ENCODE data around the gene MACROH2A1. TPM values are rescaled to one million over a fixed set of nuclear protein-coding genes. Genes with fewer than 3 reads are reported as not detected.

The MACROH2A1 gene
- total RNA-seq, 1 donor from 2014 or later = 123 TPM

DNA sequence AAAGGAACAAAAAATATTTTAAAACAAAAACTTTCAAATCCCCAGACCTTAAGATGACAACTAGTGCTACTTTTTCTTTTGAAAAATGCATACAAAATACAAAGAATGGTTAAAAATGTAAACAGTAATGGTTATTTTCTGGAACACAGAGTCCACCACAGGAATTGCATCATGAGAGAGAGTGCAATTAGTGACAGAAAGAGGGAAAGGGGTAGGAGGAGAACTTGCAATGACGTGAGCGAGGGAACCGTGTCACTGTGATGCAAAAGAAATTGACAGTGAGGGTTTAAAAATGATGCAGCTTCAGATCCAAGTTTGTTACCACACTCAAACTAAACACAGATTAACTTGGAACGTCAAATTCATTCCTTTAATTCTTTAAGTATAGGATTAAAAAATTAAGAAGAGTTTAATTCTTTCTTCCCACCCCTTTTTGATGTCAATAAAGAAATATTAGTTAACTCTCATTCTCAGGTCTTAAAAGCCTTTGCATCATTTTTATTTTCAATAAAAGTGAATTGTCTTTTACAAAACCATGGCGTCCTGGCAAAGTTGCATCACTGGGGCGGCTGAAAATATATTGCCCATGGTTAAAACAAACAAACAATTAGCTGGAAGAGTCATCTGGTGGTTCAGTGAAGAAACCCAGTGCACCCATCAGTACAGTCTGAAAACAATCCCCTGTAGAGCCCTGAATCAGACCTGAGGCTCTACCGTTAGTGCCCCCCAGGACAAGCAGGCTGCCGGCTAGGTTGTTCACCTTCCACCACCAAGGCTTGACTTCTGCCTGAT is 39.5 kb downstream of the MACROH2A1 start:
- Mint-ChIP-seq H3K36me3 (ENCODE audit: unreplicated experiment) (peaks cover 16% of the 10 kb centered on the region), H3K9me3 (ENCODE audit: unreplicated experiment) (no peaks in the 10 kb centered on the region), H3K27me3 (ENCODE audit: unreplicated experiment) (no peaks in the 10 kb centered on the region), H3K4me3 (ENCODE audit: unreplicated experiment) (no peak overlapping the region), H3K4me1 (ENCODE audit: unreplicated experiment) (peaks cover 30% of the 10 kb centered on the region), H3K27ac (ENCODE audit: unreplicated experiment) (no peak overlapping the region)
- no peak for DNase-seq (ENCODE audit: extremely low spot score, unreplicated experiment)
- TF ChIP-seq, protein P1, sequence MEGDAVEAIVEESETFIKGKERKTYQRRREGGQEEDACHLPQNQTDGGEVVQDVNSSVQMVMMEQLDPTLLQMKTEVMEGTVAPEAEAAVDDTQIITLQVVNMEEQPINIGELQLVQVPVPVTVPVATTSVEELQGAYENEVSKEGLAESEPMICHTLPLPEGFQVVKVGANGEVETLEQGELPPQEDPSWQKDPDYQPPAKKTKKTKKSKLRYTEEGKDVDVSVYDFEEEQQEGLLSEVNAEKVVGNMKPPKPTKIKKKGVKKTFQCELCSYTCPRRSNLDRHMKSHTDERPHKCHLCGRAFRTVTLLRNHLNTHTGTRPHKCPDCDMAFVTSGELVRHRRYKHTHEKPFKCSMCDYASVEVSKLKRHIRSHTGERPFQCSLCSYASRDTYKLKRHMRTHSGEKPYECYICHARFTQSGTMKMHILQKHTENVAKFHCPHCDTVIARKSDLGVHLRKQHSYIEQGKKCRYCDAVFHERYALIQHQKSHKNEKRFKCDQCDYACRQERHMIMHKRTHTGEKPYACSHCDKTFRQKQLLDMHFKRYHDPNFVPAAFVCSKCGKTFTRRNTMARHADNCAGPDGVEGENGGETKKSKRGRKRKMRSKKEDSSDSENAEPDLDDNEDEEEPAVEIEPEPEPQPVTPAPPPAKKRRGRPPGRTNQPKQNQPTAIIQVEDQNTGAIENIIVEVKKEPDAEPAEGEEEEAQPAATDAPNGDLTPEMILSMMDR (IDR thresholded peaks at IDR 0.05) = no peak

- TF ChIP-seq, protein P1 (IDR thresholded peaks at IDR 0.05) = no peak
- Mint-ChIP-seq H3K36me3 (ENCODE audit: unreplicated experiment) (peaks cover 17% of the 10 kb centered on the region), H3K4me1 (ENCODE audit: unreplicated experiment) (peaks cover 40% of the 10 kb centered on the region), H3K4me3 (ENCODE audit: unreplicated experiment) (no peak overlapping the region), H3K27ac (ENCODE audit: unreplicated experiment) (peak overlapping the region; percentile 82), H3K9me3 (ENCODE audit: unreplicated experiment) (no peaks in the 10 kb centered on the region), H3K27me3 (ENCODE audit: unreplicated experiment) (no peaks in the 10 kb centered on the region)
- no peak for DNase-seq (ENCODE audit: extremely low spot score, unreplicated experiment)
Observed at GRCh38 chr5:135357685-135358084, 41.3 kb downstream of the MACROH2A1 start.

DNA sequence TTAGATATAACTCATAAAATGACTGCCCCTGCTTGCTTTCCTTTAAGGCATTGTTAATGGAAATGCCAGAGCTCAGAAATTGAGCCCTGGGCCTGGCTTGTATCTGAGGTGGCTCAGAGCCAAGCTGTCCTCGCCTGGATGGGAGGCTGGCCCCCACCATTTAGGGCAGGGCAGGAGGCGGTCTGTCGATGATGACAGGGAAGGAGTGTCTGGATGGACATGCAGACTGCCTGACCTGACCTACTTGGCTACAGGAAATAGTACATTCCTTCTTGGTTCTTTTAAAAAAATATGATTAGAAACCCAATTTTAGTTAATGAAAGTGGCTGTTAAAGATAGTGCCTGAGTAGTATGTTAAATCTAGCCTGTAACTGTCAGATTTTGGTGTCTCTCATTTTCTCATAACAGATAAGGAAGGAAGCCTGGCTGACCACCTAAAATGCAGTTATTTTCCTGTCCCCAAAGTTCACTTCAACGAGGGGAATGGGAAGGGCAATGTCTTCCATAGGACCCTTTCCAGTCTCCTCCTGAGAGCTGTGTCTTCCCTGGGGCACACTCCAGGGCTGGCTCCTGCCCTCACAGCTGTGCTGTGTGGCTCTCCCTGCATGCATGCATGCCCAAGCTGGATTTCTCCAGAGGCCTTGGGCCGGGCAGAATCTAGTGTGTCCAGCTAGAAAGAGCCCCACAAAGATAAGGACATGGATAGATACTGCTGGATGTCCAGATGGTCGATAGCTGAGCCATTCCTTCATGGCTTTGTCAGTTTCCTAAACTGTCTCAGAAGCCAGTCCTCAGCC is 42.3 kb downstream of the MACROH2A1 start:
- DNase-seq (ENCODE audit: extremely low spot score, unreplicated experiment) = no peak
- H3K4me3 Mint-ChIP-seq (ENCODE audit: unreplicated experiment) = no peak overlapping the region
- H3K9me3 Mint-ChIP-seq (ENCODE audit: unreplicated experiment) = no peaks in the 10 kb centered on the region
- peaks cover 19% of the 10 kb centered on the region for H3K36me3 Mint-ChIP-seq (ENCODE audit: unreplicated experiment)
- TF ChIP-seq, protein P1 (IDR thresholded peaks at IDR 0.05) = no peak
- peaks cover 43% of the 10 kb centered on the region for H3K4me1 Mint-ChIP-seq (ENCODE audit: unreplicated experiment)
- H3K27ac Mint-ChIP-seq (ENCODE audit: unreplicated experiment) = peak overlapping the region; percentile 82
- H3K27me3 Mint-ChIP-seq (ENCODE audit: unreplicated experiment) = no peaks in the 10 kb centered on the region

DNA sequence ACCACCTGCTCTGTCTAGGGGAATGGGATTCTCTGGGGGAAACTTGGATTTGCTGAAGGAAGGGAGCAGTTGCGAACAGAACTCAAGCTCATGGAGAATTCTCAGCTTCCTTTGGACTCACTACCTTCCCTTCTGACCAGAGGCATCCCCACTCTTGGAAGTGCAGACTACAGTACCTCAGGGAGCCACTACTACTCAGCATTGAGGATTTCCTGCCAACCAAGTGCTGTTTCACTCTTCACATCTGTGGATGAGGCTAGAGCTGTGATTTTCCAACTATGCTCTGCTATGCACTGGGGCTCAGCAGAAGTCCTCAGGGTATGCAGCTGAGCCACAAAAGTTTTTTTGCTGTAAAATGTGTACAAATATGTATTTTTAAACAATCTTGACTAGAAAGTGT is 43.9 kb downstream of the MACROH2A1 start:
- Mint-ChIP-seq H3K9me3 (ENCODE audit: unreplicated experiment) (no peaks in the 10 kb centered on the region), H3K27me3 (ENCODE audit: unreplicated experiment) (no peaks in the 10 kb centered on the region), H3K4me1 (ENCODE audit: unreplicated experiment) (peaks cover 47% of the 10 kb centered on the region), H3K4me3 (ENCODE audit: unreplicated experiment) (no peak overlapping the region), H3K27ac (ENCODE audit: unreplicated experiment) (peak overlapping the region; percentile 77), H3K36me3 (ENCODE audit: unreplicated experiment) (peaks cover 23% of the 10 kb centered on the region)
- DNase-seq (ENCODE audit: extremely low spot score, unreplicated experiment) = no peak
- TF ChIP-seq, protein P1 (IDR thresholded peaks at IDR 0.05) = no peak
